Measurements from ENCODE around the gene TES. TPM values are rescaled to one million over a fixed set of nuclear protein-coding genes. Genes with fewer than 3 reads are reported as not detected.

The TES gene
- 2.9 TPM for polyA plus RNA-seq (2013, experiment 1 of 2)
- polyA plus RNA-seq (2013, experiment 2 of 2), result 3.4 TPM

- peak; percentile 54 for DNase-seq (ENCODE audit: low spot score)
- Histone ChIP-seq H2BK15ac (ENCODE audit: low read length) (peak within 1 kb of the TSS; percentile 56), H3K27me3 (ENCODE audit: control insufficient read depth in 3 of 3, insufficient read depth in 3 of 3, low read depth in 1 of 3, low read length in 3 of 3) (peaks cover 0 to 29% (median 12%) of the 10 kb centered on the region in 3 experiments), H3K9me3 (replicated peaks in 1 of 2; ENCODE audit: control insufficient read depth in 2 of 2, insufficient read depth in 1 of 2, low read depth in 1 of 2, low read length in 2 of 2) (no peaks in the 10 kb centered on the region), H3K23ac (ENCODE audit: low read depth, low read length, poor library complexity) (peak within 1 kb of the TSS; percentile 2), H3K9ac (ENCODE audit: low read depth, low read length, poor library complexity) (peak within 1 kb of the TSS; percentile 66), H2AFZ (ENCODE audit: low read length) (peak within 1 kb of the TSS; percentile 99), H2BK5ac (ENCODE audit: low read length) (peak within 1 kb of the TSS; percentile 82), H4K91ac (ENCODE audit: low read depth, low read length, poor library complexity) (no peak within 1 kb of the TSS), H3K4me1 (ENCODE audit: control insufficient read depth in 2 of 2, insufficient read depth in 1 of 2, low read depth in 1 of 2, low read length in 2 of 2) (peaks cover 0 to 3% of the 10 kb centered on the region in 2 donors), H3K36me3 (replicated peaks in 1 of 2; ENCODE audit: control insufficient read depth in 2 of 2, insufficient read depth in 2 of 2, low read length in 2 of 2) (no peaks in the 10 kb centered on the region), H3K14ac (ENCODE audit: low read length) (no peak within 1 kb of the TSS), H3K18ac (ENCODE audit: low read length) (peak within 1 kb of the TSS; percentile 80), H2BK120ac (ENCODE audit: low read depth, low read length) (no peak within 1 kb of the TSS), H3K4me2 (ENCODE audit: insufficient read depth, low read length, poor library complexity, severe bottlenecking) (peak within 1 kb of the TSS; percentile 95), H3K4me3 (ENCODE audit: low read length in 2 of 2) (peak within 1 kb of the TSS; percentile 76 to 79), H3K79me1 (ENCODE audit: low read depth, low read length) (no peaks in the 10 kb centered on the region), H3K27ac (replicated peaks; ENCODE audit: low read length) (no peak within 1 kb of the TSS), H2AK5ac (ENCODE audit: low read depth, low read length) (no peak within 1 kb of the TSS), H2BK12ac (ENCODE audit: low read length) (no peak within 1 kb of the TSS), H4K8ac (ENCODE audit: low read depth, low read length) (peak within 1 kb of the TSS; percentile 94), H3K4ac (ENCODE audit: low read length) (no peak within 1 kb of the TSS)
- no CpG with 5 or more reads among the region's 83 CpGs for WGBS, 2 donors (ENCODE audit: extremely low coverage in 2 of 2, insufficient read length in 2 of 2, insufficient replicate concordance in 1 of 2)
Measured at GRCh38 chr7:116210345-116211005, at the start of gene TES. Gene TES (plus strand): TSS chr7:116210539. CDS start chr7:116210708, 169 bp downstream.

GRCh38 chr7:116161728-116162127, 48.6 kb upstream of the TES start:
- peaks cover 0 to 1% of the 10 kb centered on the region in 2 donors for H3K4me1 ChIP-seq (ENCODE audit: control insufficient read depth in 2 of 2, insufficient read depth in 1 of 2, low read depth in 1 of 2, low read length in 2 of 2)
- no peak overlapping the region for H3K9ac ChIP-seq (ENCODE audit: low read depth, low read length, poor library complexity)
- no peak overlapping the region for H3K14ac ChIP-seq (ENCODE audit: low read length)
- H3K79me1 ChIP-seq (ENCODE audit: low read depth, low read length), result no peaks in the 10 kb centered on the region
- no peak overlapping the region for H2BK15ac ChIP-seq (ENCODE audit: low read length)
- no peak overlapping the region for H3K4me3 ChIP-seq (ENCODE audit: low read length in 2 of 2)
- H2BK5ac ChIP-seq (ENCODE audit: low read length), result no peak overlapping the region
- H3K4ac ChIP-seq (ENCODE audit: low read length), result no peak overlapping the region
- no peak overlapping the region for H3K4me2 ChIP-seq (ENCODE audit: insufficient read depth, low read length, poor library complexity, severe bottlenecking)
- H3K23ac ChIP-seq (ENCODE audit: low read depth, low read length, poor library complexity), result no peak overlapping the region
- H2BK120ac ChIP-seq (ENCODE audit: low read depth, low read length), result no peak overlapping the region
- H2BK12ac ChIP-seq (ENCODE audit: low read length), result no peak overlapping the region
- H3K36me3 ChIP-seq (replicated peaks in 1 of 2; ENCODE audit: control insufficient read depth in 2 of 2, insufficient read depth in 2 of 2, low read length in 2 of 2), result no peaks in the 10 kb centered on the region
- no peak overlapping the region for H4K91ac ChIP-seq (ENCODE audit: low read depth, low read length, poor library complexity)
- H3K27ac ChIP-seq (replicated peaks; ENCODE audit: low read length), result no peak overlapping the region
- DNase-seq (ENCODE audit: low spot score), result peak; percentile 26
- no peak overlapping the region for H2AFZ ChIP-seq (ENCODE audit: low read length)
- no peak overlapping the region for H2AK5ac ChIP-seq (ENCODE audit: low read depth, low read length)
- H4K8ac ChIP-seq (ENCODE audit: low read depth, low read length), result no peak overlapping the region
- H3K27me3 ChIP-seq (ENCODE audit: control insufficient read depth in 3 of 3, insufficient read depth in 3 of 3, low read depth in 1 of 3, low read length in 3 of 3), result no peaks in the 10 kb centered on the region
- no peak overlapping the region for H3K18ac ChIP-seq (ENCODE audit: low read length)
- H3K9me3 ChIP-seq (replicated peaks in 1 of 2; ENCODE audit: control insufficient read depth in 2 of 2, insufficient read depth in 1 of 2, low read depth in 1 of 2, low read length in 2 of 2), result no peaks in the 10 kb centered on the region

GRCh38 chr7:116162254-116162653, 48.1 kb upstream of the TES start:
- no peak overlapping the region for H3K9ac ChIP-seq (ENCODE audit: low read depth, low read length, poor library complexity)
- peaks cover 0 to 1% of the 10 kb centered on the region in 2 donors for H3K4me1 ChIP-seq (ENCODE audit: control insufficient read depth in 2 of 2, insufficient read depth in 1 of 2, low read depth in 1 of 2, low read length in 2 of 2)
- no peak overlapping the region for H3K4ac ChIP-seq (ENCODE audit: low read length)
- DNase-seq (ENCODE audit: low spot score), result no peak
- H3K9me3 ChIP-seq (replicated peaks in 1 of 2; ENCODE audit: control insufficient read depth in 2 of 2, insufficient read depth in 1 of 2, low read depth in 1 of 2, low read length in 2 of 2), result no peaks in the 10 kb centered on the region
- no peak overlapping the region for H3K4me3 ChIP-seq (ENCODE audit: low read length in 2 of 2)
- no peak overlapping the region for H2BK12ac ChIP-seq (ENCODE audit: low read length)
- H3K14ac ChIP-seq (ENCODE audit: low read length), result no peak overlapping the region
- no peak overlapping the region for H3K18ac ChIP-seq (ENCODE audit: low read length)
- no peak overlapping the region for H3K4me2 ChIP-seq (ENCODE audit: insufficient read depth, low read length, poor library complexity, severe bottlenecking)
- no peaks in the 10 kb centered on the region for H3K27me3 ChIP-seq (ENCODE audit: control insufficient read depth in 3 of 3, insufficient read depth in 3 of 3, low read depth in 1 of 3, low read length in 3 of 3)
- no peak overlapping the region for H3K27ac ChIP-seq (replicated peaks; ENCODE audit: low read length)
- no peak overlapping the region for H2BK120ac ChIP-seq (ENCODE audit: low read depth, low read length)
- H2AFZ ChIP-seq (ENCODE audit: low read length), result no peak overlapping the region
- no peak overlapping the region for H2BK15ac ChIP-seq (ENCODE audit: low read length)
- no peak overlapping the region for H3K23ac ChIP-seq (ENCODE audit: low read depth, low read length, poor library complexity)
- no peak overlapping the region for H2BK5ac ChIP-seq (ENCODE audit: low read length)
- no peaks in the 10 kb centered on the region for H3K79me1 ChIP-seq (ENCODE audit: low read depth, low read length)
- H3K36me3 ChIP-seq (replicated peaks in 1 of 2; ENCODE audit: control insufficient read depth in 2 of 2, insufficient read depth in 2 of 2, low read length in 2 of 2), result no peaks in the 10 kb centered on the region
- H2AK5ac ChIP-seq (ENCODE audit: low read depth, low read length), result no peak overlapping the region
- no peak overlapping the region for H4K91ac ChIP-seq (ENCODE audit: low read depth, low read length, poor library complexity)
- H4K8ac ChIP-seq (ENCODE audit: low read depth, low read length), result no peak overlapping the region

- H3K9ac ChIP-seq (ENCODE audit: low read depth, low read length, poor library complexity), result no peak overlapping the region
- H3K4ac ChIP-seq (ENCODE audit: low read length), result no peak overlapping the region
- H2AK5ac ChIP-seq (ENCODE audit: low read depth, low read length), result no peak overlapping the region
- no peaks in the 10 kb centered on the region for H3K27me3 ChIP-seq (ENCODE audit: control insufficient read depth in 3 of 3, insufficient read depth in 3 of 3, low read depth in 1 of 3, low read length in 3 of 3)
- H4K8ac ChIP-seq (ENCODE audit: low read depth, low read length), result no peak overlapping the region
- H3K4me1 ChIP-seq (ENCODE audit: control insufficient read depth in 2 of 2, insufficient read depth in 1 of 2, low read depth in 1 of 2, low read length in 2 of 2), result peaks cover 0 to 1% of the 10 kb centered on the region in 2 donors
- H2BK120ac ChIP-seq (ENCODE audit: low read depth, low read length), result no peak overlapping the region
- H2BK5ac ChIP-seq (ENCODE audit: low read length), result no peak overlapping the region
- H4K91ac ChIP-seq (ENCODE audit: low read depth, low read length, poor library complexity), result no peak overlapping the region
- no peak overlapping the region for H3K18ac ChIP-seq (ENCODE audit: low read length)
- no peak overlapping the region for H3K4me3 ChIP-seq (ENCODE audit: low read length in 2 of 2)
- H3K14ac ChIP-seq (ENCODE audit: low read length), result no peak overlapping the region
- H3K27ac ChIP-seq (replicated peaks; ENCODE audit: low read length), result no peak overlapping the region
- DNase-seq (ENCODE audit: low spot score), result no peak
- no peak overlapping the region for H3K4me2 ChIP-seq (ENCODE audit: insufficient read depth, low read length, poor library complexity, severe bottlenecking)
- H2AFZ ChIP-seq (ENCODE audit: low read length), result no peak overlapping the region
- no peaks in the 10 kb centered on the region for H3K36me3 ChIP-seq (replicated peaks in 1 of 2; ENCODE audit: control insufficient read depth in 2 of 2, insufficient read depth in 2 of 2, low read length in 2 of 2)
- H2BK15ac ChIP-seq (ENCODE audit: low read length), result no peak overlapping the region
- no peaks in the 10 kb centered on the region for H3K79me1 ChIP-seq (ENCODE audit: low read depth, low read length)
- no peak overlapping the region for H3K23ac ChIP-seq (ENCODE audit: low read depth, low read length, poor library complexity)
- no peak overlapping the region for H2BK12ac ChIP-seq (ENCODE audit: low read length)
- no peaks in the 10 kb centered on the region for H3K9me3 ChIP-seq (replicated peaks in 1 of 2; ENCODE audit: control insufficient read depth in 2 of 2, insufficient read depth in 1 of 2, low read depth in 1 of 2, low read length in 2 of 2)
Measured at GRCh38 chr7:116162992-116163391, 47.3 kb upstream of the TES start.

Measured in neuronal stem cell (in vitro differentiated cells).